HG03439 (cell line): ENCODE measurements around the gene MYOD1.

Experiments used
- ATAC-seq: cut with Tn5 transposase; IDR thresholded peaks from one replicate; pipeline ENCODE4 v1.9.1; 2021; ENCODE audit warnings: mild to moderate bottlenecking, moderate library complexity; ENCODE audit not compliant: unreplicated experiment

Gene MYOD1

DNA sequence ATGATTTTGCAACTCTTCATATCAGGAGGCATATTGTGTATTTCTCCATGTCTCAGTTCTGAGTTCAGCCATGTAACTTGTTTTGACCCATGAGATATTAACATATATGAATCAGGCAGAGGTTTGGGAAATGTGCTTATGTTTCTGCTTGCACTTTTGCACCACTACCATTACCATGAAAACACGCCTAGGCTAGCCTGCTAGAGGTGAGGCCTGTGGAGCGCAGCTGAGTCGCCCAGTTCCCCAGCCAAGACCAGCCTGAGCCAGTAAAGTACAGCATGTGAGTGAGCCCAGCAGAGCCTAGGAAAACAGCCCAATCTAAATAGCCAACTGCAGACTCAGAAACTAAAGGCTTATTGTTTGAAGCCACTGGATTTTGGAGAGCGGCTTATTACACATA, 18.4 kb upstream of the MYOD1 start:
- no peak for ATAC-seq

DNA sequence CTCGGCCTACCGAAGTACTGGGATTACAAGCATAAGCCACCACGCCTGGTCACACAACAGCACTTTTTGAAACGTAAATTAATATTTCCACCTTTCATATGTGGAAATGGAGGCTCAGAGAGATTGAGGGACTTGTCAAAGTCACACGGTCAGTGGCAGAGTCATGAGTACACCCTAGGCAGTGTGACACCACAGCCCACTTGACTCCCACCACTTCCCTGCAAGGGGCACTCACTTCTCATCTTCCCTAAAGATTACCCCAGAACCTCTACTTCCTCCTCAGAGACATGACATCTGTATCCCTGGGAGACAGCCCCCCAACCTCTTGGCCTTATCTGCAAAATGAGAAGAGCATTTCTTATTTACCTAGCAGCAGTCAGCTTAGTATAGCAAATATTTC, 16.5 kb upstream of the MYOD1 start:
- no peak for ATAC-seq

DNA sequence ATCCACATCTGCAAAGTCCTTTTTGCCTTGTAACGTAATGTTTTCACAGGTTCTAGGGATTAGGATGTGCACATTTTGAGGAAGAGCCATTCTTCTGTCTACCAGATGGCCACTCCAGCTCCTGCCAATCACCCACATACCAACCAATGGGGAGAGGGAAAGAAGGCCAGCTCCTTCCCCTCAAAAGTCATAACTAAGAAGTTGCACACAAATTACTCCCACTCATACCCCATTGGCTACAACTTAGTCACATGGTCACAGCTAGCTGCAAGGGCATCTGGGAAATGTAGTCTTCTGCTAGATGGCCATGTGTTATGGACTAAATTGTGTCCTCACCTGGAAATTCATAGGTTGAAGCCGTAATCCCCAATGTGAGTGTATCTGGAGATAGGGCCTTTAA, 15.4 kb upstream of the MYOD1 start:
- ATAC-seq: no peak

DNA sequence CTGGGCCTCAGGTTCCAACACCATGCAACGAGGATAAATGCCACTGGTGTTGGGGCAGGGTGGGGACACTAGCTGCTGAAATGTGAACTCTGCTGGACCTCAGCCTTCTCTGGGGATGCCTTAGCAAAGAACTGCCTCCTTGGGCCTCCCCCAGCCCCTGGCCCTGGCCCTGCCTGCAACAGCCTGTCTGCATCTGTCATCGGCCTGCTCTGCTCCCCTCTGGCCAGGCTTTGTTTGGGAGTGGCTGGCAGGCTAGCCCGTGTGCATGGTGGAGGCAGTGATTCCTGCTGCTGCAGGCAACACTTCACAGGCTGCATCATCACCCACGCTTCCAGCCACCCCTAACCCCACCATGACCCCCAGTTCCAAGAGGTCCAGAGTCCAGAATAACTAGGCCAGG, 11.5 kb upstream of the MYOD1 start:
- ATAC-seq: no peak

DNA sequence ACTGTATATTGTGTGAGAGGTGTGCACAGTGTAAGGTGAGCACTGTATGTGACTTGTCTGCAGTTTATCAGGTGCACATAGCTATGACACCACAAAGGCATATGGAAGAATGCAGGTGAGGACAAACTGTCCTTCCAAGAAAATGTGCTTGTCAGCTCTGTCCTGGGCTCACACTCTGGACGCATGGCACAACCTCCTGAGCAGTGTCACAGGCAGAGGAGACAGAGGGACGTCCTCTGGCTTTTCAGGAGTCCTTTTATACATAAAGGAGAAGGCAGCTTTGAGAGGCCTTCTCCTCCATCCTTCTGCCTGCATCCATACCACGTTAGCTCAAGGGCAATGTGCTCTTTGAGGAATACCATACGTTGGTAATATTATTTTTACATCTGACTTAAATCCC, 7.5 kb upstream of the MYOD1 start:
- ATAC-seq: no peak

DNA sequence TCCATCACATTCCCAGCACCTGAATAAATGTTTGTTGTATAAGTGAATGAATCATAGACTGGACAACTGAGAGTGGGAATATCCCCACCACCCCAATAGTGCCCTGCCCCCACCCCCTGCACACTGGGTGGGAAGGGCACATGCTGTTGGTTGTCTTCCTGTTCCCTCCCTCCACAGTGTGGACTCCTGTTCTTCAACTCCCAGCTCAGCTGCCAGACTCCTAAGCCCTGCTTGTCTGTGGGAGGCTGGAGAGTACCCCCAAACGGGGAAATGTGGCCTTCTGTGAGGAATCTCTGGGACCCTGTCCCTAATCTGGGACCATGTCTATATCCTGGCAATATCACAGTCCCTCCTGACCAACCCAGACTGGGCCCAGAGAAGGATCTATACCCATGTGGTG, 5.5 kb upstream of the MYOD1 start:
- no peak for ATAC-seq

DNA sequence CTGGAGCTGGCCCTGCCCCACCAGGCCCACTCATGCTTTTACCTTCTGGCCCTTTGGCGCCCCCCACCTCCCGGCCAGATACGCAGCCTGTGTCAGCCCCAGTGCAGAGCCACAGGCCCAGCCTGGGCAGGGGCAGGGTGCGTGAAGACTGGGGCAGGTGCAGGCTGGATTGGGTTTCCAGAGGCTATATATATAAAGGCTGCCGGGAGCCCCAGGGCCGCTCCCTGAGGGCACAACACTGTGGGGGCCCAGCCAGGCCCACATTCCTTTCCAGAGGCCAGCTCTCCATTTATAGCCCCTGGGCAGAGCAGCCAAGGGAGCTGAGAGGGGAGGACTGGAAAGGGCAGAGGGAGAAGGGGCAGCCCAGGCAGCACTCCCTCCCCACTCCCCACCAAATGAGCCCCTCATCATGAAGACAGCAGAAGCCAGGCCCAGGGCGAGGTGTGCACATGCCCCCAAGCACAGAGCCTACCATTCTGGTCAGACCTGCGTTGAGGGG, 5.0 kb upstream of the MYOD1 start:
- no peak for ATAC-seq

DNA sequence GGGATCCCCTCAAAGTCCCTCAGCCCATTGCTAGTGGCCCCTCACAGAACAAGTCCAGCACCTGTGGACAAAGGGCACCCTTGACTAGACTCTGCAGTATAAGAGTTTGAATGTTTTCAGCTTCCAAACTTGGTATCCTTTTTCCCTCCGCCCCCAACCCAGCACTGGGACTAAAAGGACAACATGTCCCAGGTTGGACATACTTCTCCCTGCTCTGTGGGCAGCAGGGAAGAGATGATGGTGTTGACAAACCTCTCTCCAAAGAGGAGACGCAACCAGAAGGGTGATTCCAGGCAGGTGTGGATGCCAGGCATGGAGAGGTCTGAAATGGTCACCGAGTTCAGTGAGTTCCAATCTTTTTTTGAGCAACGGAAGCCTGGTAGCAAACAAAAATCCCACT, 4.5 kb upstream of the MYOD1 start:
- ATAC-seq: no peak

DNA sequence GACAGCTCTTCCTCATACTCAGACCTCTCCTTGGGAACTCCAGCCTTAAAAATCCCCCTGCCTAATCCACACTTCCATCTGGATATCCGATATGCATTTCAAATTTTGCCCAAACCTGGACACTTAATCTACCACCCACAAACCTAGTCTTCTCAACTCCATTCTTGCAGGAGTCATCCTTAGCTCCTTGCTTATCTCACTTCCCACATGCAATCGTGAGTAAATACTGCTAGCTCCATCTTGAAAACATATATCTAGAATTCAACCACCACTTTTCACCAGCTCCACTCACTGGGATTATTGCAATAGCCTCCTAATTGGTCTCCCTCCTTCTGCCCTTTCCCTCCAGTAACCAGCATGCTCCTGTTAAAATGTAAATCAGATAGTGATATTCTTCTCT, 2.6 kb upstream of the MYOD1 start:
- ATAC-seq: no peak

DNA sequence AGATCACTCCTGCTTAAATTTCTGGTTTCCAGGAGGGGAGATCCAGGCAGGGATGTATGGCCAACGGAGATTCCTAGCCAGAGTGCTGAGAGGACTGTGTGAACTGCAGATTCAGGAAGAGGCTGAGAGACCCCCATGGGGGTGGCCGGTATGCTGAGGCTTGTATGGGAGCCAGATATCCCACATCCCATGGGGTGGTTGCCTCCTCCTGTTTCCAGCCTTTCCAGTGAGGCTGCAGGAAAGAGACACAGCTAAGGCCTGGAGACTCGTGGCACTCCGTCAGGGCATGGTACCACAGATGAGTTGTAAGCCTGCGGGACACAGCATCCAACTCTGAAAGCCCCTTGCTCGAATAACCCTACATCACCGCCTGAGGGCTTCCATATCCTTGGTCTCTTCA, 1.4 kb upstream of the MYOD1 start:
- ATAC-seq: no peak

DNA sequence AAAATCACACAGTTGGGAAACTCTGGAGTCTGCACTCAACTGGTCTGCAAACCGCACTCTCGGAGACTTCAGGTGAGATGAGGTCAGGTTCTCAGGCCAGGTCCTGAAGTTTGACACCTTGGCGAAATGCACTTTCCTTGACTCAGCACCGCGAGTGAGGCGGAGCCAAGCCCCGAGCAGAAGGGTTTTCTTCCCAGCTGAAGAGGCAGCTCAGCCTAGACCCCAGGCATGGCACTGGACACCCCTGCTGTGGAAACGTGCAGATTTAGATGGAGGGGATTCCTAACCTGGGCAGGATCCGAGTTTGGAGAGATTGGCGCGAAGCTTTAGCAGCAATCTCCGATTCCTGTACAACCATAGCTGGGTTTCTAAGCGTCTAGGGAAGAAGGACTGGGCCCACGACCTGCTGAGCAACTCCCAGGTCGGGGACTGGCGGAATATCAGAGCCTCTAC, 835 bp upstream of the MYOD1 start:
- ATAC-seq: no peak

DNA sequence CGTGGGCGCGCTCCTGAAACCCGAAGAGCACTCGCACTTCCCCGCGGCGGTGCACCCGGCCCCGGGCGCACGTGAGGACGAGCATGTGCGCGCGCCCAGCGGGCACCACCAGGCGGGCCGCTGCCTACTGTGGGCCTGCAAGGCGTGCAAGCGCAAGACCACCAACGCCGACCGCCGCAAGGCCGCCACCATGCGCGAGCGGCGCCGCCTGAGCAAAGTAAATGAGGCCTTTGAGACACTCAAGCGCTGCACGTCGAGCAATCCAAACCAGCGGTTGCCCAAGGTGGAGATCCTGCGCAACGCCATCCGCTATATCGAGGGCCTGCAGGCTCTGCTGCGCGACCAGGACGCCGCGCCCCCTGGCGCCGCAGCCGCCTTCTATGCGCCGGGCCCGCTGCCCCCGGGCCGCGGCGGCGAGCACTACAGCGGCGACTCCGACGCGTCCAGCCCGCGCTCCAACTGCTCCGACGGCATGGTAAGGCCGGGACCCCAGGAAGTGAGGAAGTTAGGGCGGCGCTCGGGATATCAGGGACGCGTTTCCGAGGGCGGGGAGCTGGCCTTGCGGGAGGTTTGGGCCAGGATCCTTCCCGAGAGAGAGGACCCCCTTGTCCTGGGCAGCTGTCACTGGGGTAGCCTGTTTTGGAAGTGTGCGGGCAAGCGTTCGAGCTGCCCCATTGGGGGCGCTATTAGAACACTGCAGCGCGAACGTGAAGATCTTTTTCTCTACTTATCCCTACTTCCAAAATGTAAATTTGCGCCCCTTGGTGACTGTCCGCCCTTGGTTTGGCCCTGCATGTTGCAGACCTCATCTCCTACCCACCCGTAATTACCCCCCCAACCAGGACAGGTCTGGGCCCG, 796 bp downstream of the MYOD1 start:
- no peak for ATAC-seq

DNA sequence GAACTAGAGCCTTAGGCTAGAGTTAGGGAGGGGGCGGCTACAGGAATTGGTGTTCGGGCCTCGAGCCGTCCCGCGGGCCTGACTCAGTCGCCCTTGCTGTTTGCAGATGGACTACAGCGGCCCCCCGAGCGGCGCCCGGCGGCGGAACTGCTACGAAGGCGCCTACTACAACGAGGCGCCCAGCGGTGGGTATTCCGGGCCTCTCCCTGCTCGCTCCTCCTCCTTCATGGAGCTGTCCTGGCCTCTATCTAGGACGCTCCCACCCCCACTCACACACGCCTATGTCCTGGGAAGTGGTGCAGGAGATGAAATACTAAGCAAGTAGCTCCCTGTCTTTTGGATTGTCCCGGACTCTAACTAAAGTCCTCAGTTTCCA, 1.4 kb downstream of the MYOD1 start:
- no peak for ATAC-seq

DNA sequence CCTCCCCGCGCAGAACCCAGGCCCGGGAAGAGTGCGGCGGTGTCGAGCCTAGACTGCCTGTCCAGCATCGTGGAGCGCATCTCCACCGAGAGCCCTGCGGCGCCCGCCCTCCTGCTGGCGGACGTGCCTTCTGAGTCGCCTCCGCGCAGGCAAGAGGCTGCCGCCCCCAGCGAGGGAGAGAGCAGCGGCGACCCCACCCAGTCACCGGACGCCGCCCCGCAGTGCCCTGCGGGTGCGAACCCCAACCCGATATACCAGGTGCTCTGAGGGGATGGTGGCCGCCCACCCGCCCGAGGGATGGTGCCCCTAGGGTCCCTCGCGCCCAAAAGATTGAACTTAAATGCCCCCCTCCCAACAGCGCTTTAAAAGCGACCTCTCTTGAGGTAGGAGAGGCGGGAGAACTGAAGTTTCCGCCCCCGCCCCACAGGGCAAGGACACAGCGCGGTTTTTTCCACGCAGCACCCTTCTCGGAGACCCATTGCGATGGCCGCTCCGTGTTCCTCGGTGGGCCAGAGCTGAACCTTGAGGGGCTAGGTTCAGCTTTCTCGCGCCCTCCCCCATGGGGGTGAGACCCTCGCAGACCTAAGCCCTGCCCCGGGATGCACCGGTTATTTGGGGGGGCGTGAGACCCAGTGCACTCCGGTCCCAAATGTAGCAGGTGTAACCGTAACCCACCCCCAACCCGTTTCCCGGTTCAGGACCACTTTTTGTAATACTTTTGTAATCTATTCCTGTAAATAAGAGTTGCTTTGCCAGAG, 2.0 kb downstream of the MYOD1 start:
- no peak for ATAC-seq

DNA sequence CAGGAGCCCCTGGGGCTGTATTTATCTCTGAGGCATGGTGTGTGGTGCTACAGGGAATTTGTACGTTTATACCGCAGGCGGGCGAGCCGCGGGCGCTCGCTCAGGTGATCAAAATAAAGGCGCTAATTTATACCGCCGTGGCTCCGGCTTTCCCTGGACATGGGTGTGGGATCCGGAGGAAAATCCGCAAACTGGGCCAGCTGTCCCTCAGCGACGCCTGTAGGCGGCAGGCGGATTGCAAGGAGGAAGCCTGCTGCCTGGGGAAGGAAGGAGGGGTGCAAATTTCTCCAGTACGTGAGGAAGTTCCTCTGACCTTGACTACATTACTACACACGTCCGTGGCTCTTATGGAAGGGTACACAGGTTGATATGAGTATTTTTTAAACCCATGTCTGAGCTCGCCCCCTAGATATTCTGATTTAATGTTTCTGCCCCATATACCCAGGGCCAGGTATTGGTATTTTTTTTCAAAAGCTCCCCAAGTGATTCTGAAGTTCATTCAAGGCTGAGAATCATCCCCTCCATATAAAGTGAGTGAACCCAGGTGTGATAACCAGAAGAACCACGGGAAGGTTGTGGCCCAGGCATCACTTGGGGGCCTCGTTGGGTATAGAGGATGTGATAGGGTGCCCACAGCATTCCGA, 2.8 kb downstream of the MYOD1 start:
- no peak for ATAC-seq

DNA sequence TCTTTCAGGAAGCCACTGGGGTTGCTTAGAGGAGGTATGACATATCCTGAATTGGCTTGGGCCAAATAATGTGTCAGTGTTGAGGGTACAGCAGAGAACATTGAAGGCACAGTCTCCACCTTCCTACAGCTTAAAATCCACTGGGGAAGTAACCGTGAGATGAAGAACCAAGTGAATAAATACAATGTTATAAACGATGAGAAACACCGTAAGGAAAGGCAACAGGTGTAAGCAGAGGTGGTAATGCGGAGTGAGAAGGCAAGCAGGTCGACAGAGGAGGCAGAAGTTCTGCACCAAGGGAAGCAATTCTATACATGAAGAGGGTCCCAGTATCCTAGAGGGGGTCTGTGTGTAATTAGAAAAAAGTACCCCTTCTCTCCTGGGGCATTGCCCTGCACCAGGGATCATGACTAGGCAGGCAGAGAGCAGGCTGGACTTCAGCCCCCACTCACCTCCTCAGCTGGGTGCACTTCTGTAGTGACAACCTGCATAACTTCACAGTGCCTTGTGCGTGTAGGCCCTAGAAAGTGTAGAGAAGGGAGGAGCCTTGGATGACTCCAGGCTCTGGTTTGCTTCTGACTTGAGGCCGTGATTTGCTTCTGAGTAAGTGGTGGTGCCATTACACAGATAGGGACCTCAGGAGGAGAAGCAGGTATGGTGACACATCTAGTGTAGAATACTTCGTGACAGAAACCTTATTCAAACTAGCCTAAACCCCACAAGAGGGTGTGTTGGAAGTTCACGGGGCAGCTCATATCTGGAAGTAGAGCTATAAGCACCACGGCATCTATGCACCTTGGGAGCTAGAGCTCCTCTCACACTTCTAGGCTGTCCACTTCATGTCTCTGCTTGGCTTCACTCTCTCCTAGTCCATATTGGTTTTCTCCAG, 4.9 kb downstream of the MYOD1 start:
- ATAC-seq: no peak

DNA sequence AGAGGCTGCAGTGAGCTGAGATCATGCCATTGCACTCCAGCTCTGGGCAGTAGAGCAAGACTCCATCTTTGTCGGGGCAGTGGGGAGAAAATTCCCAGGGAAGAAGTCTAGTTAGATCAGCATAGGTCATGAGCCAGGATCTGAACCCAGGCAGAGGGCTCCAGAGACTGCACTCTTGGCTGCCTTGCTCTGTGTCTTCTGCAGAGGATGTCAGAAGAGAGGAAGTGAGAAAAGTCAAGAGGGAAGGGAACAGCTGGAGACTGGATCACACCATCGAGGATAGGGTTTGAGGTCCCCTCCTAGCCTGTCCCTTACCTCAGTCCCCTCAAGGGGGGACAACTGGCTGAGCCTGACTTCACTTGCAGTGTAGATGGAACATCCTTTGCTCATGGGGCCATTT, 5.8 kb downstream of the MYOD1 start:
- no peak for ATAC-seq

DNA sequence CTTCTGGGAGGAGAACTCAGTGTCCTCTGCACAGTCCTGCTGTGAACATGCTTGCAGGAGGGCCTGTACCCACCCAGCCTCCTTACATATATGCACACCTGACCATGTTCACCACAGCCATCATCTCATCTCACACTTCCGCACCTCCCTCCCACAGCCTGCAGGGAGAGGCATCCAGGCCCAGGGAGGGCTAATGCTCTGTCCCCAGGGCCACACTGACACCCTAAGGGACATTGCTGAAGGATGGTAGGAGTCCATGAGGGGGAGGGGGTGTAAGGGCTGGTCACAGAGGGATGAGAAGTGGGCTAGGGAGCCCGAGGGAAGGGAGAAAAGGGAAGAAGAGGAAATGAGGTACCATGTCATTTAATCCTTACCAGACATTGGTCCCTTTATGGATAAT, 10.8 kb downstream of the MYOD1 start:
- no peak for ATAC-seq

DNA sequence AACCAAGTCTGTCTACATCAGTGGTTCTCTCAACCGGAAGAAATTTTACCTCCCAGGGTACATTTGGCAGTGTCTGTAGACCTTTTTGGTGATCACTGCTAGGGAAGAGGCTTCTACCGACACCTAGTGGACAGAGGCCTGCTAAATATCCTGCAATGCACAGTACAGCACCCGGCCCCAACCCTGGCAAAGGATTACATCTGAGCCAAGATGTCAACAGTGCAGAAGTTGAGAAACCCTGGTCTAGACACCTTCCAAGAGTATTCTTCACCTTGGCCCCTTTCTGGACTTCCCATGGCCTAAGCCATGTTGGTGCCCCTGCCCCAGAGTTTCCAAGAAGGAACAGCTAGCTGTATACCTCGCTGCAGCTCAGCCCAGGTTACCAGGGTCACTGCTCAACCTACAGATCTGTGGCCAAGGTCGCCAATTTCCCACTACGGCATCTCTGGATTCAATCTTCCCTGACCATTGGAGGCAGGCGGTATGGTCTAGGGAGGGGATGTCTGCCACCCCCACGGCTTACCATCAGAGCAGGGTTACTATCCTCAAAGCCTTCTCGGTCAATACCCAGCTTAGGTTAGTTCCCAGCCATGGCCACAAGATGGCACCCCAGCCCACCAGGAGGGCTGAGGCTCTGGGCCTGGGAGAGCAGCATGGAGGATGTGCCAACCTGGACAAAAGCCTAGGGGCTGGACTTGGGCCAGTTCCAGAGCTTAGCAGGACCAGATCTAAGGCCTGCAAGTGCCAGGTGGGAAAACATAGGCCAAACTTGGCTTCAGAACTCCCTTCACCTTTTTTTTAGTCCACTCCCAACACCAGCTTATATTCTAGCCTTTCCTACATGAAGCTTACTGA, 11.5 kb downstream of the MYOD1 start:
- no peak for ATAC-seq

DNA sequence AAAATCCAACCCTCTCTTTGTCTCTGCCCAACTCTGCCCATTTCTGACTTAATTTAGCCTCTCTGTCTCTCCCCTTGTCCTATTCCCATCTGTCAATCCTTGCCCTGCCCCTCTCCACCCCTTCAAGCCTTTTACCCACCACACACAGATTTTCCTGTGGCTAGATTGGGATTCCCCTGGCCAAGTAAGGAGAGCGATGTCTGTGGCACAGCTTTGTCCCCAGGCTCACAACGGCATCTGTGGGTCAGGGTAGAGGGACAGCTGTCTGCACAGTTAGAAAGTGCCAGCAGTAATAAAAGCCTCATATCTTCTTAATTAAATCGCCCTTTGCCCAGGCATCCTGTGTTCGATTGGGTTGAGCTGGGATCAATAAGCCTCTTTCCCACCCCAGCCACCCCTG, 13.9 kb downstream of the MYOD1 start:
- ATAC-seq: no peak
